GM12878 (cell line): ENCODE measurements around the gene LIN7C. TPM values are rescaled to one million over a fixed set of nuclear protein-coding genes. Genes with fewer than 3 reads are reported as not detected.

Experiments used
- ATAC-seq: fragments of 200-7000 bp; cut with Tn5 transposase; 3 replicates; pipeline ENCODE4 v1.9.1; 2020; ENCODE audit warnings: mild to moderate bottlenecking, moderate library complexity
- BruUV-seq: library from RNA; stranded (reverse); fragments of 400-500 nt; replicated peaks from 2 replicates; lab custom pipeline; 2021; lab: Mats Ljungman, UMichigan
- CTCF ChIA-PET: fragments of 300-600 bp; sonication (Branson Sonifier 250); formaldehyde crosslinking; extraction: SDS; loops from one replicate; lab custom pipeline; 2021; ENCODE audit warnings: inconsistent platforms; lab: Yijun Ruan, JAX
- POLR2A ChIA-PET: fragments of 350-600 bp; formaldehyde crosslinking; extraction: SDS; loops from one replicate; lab custom pipeline; 2021; ENCODE audit warnings: inconsistent platforms; lab: Charles Lee
- RAD21 ChIA-PET: fragments of 300-600 bp; sonication (Branson Sonifier 250); formaldehyde crosslinking; loops from one replicate; lab custom pipeline; 2023; ENCODE audit warnings: antibody characterized with exemption; ENCODE audit not compliant: unreplicated experiment; lab: Charles Lee
- SMC1A ChIA-PET: fragments of 300-600 bp; sonication (Branson Sonifier 250); formaldehyde crosslinking; loops from one replicate; lab custom pipeline; 2023; ENCODE audit not compliant: unreplicated experiment, uncharacterized antibody; lab: Charles Lee
- DNase-seq: peaks from one replicate; pipeline ENCODE4 v3.0.0-alpha.2; 2011; ENCODE audit warnings: low read depth, low spot score
- FAIRE-seq: peaks from 3 replicates; lab custom pipeline; 2011; peaks lifted over from hg19 to GRCh38; lab: Jason Lieb, UNC
- H2AFZ ChIP-seq: 2 replicates; pipeline ENCODE4 v1.6.0; 2011; ENCODE audit warnings: low read depth, low read length, control low read depth; ENCODE audit not compliant: control insufficient read depth
- H3K27ac ChIP-seq: 2 replicates; pipeline ENCODE4 v1.5.1; 2011; ENCODE audit warnings: control low read depth; ENCODE audit not compliant: control insufficient read depth, insufficient read depth
- H3K27me3 ChIP-seq, 2 experiments: replicated peaks in 1 of 2; 2 replicates each; pipeline versions ENCODE4 v1.6.0 to v1.6.1; 2011; ENCODE audit warnings: low read length in 1 of 2; ENCODE audit not compliant: control insufficient read depth in 2 of 2, insufficient read depth in 2 of 2
- H3K36me3 ChIP-seq, 2 experiments: 2 replicates each; pipeline ENCODE4 v1.5.1; 2011; ENCODE audit warnings: low read length in 1 of 2; ENCODE audit not compliant: control insufficient read depth in 2 of 2, insufficient read depth in 2 of 2
- H3K4me1 ChIP-seq: 2 replicates; pipeline ENCODE4 v1.6.1; 2011; ENCODE audit warnings: mild to moderate bottlenecking, low read length, moderate library complexity, mixed read lengths; ENCODE audit not compliant: control insufficient read depth, insufficient read depth
- H3K4me2 ChIP-seq: 2 replicates; pipeline ENCODE4 v1.6.0; 2011; ENCODE audit warnings: control low read depth; ENCODE audit not compliant: control insufficient read depth, insufficient read depth
- H3K4me3 ChIP-seq: fragments of 200-600 bp; sonication (generic); 2 replicates; pipeline ENCODE4 v1.5.1; 2016
- H3K79me2 ChIP-seq: 2 replicates; pipeline ENCODE4 v1.6.0; 2011; ENCODE audit warnings: low read length; ENCODE audit not compliant: control insufficient read depth, insufficient read depth
- H3K9ac ChIP-seq: 2 replicates; pipeline ENCODE4 v1.8.0; 2011; ENCODE audit warnings: low read length, control low read depth, mixed read lengths; ENCODE audit not compliant: control insufficient read depth, insufficient read depth
- H3K9me3 ChIP-seq: replicated peaks from 3 replicates; pipeline ENCODE4 v1.5.1; 2011; ENCODE audit warnings: mild to moderate bottlenecking, low read length; ENCODE audit not compliant: control insufficient read depth, insufficient read depth
- H4K20me1 ChIP-seq: 2 replicates; pipeline ENCODE4 v1.6.0; 2011; ENCODE audit not compliant: control insufficient read depth, insufficient read depth
- CHD2 ChIP-seq: IDR thresholded peaks from 2 replicates; pipeline ENCODE4 v1.6.1; 2011; ENCODE audit warnings: low read depth, low read length, improper control_type of control experiment, borderline replicate concordance
- GABPA ChIP-seq: IDR thresholded peaks from 2 replicates; pipeline ENCODE4 v1.6.1; 2014; ENCODE audit warnings: antibody characterized with exemption, low read depth, mild to moderate bottlenecking, inconsistent platforms
- POU2F2 ChIP-seq: IDR thresholded peaks from 3 replicates; pipeline ENCODE4 v1.6.1; 2011; ENCODE audit warnings: low read depth, mild to moderate bottlenecking, low read length, borderline replicate concordance
- RAD21 ChIP-seq: IDR thresholded peaks from 2 replicates; pipeline ENCODE4 v1.6.1; 2011; ENCODE audit warnings: mild to moderate bottlenecking, low read depth, low read length, moderate library complexity; ENCODE audit not compliant: insufficient read depth
- YY1 ChIP-seq: IDR thresholded peaks from 2 replicates; pipeline ENCODE4 v1.6.1; 2011; ENCODE audit warnings: low read depth, mild to moderate bottlenecking, low read length
- WGBS: methylation state at CpG from one replicate; pipeline ENCODE4 v1.1.6; 2016; ENCODE audit warnings: low lambda C conversion rate; ENCODE audit not compliant: insufficient replicate concordance, insufficient coverage; ENCODE audit errors: missing lambda C conversion rate; 5-methylcytosine and 5-hydroxymethylcytosine counted together
- in situ Hi-C: fragments of 300-500 bp; cut with MboI; formaldehyde crosslinking; loops from 9 replicates; pipeline ENCODE4 v1.14.3; 2018; ENCODE audit warnings: mixed read lengths
- intact Hi-C: fragments of 100-400 bp; cut with micrococcal nuclease; formaldehyde crosslinking; loops from one replicate; pipeline ENCODE4 v1.14.2; 2022; ENCODE audit not compliant: unreplicated experiment
- polyA plus RNA-seq, 11 experiments: library from polyadenylated mRNA; depleted of rRNA in 4 of 11; unstranded in 6 of 11; stranded (reverse) in 5 of 11; fragments of >200 nt; fragmentation: Nextera tagmentation in 4 of 11; fragmentation: Illumina TruSeq in 1 of 11; extraction: Ambion mirVana in 4 of 11; extraction: Trizol in 1 of 11; gene quantifications; 1 replicate in 1 of 11; 2 replicates in 10 of 11; pipeline versions ENCODE4 v1.2.1 to v1.2.3, GENCODE V29; 2011 to 2016; ENCODE audit warnings: inconsistent platforms in 2 of 11, missing spikeins in 2 of 11, low read depth in 1 of 11
- total RNA-seq, 4 experiments: library from RNA; depleted of rRNA in 3 of 4; stranded (reverse); fragments of >200 nt in 3 of 4; fragmentation: Illumina TruSeq in 1 of 4; extraction: Trizol in 1 of 4; gene quantifications; 2 replicates each; pipeline versions ENCODE4 v1.2.1 to v1.2.3, GENCODE V29; 2013 to 2021
- TF ChIP-seq, protein P1 (sequence below): IDR thresholded peaks from 2 replicates; pipeline ENCODE4 v1.6.1; 2012; ENCODE audit warnings: mild to moderate bottlenecking, low read depth, low read length
- TF ChIP-seq, protein P2 (sequence below): fragments of 450-650 bp; IDR thresholded peaks from 2 replicates; pipeline ENCODE4 v1.6.1; 2017; ENCODE audit warnings: borderline replicate concordance
- TF ChIP-seq, protein P3 (sequence below): fragments of 450-650 bp; IDR thresholded peaks from 2 replicates; pipeline ENCODE4 v1.6.1; 2016; ENCODE audit warnings: mild to moderate bottlenecking, moderate library complexity, borderline replicate concordance

Gene LIN7C
- total and polyA plus RNA-seq, 10 of the 15 experiments (the other 5 are each of a cell fraction or from before 2014, with no cell fraction given), result 6.0 to 23.7 (median 15.1) TPM

DNA sequence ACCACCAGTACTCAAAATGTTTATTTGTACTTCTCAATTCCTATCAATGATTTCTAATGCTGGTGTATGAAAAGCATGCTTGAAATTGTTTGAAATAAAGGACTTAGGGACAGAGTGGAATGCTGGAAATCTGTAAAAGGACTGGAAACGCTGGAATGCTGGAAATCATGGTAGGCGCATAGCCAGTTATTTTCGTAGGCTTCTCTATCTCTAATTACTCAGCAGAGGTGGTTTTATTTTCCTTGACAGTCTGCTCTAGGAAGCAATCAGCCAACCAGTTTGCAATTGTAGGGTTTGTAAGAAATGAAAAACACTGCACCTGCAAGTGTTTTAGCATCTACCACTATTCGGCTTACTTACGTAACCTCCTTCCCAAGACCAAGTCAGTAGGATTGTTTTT lies 788 bp downstream of the LIN7C start (continued):
- TF ChIP-seq CHD2, result no peak

DNA sequence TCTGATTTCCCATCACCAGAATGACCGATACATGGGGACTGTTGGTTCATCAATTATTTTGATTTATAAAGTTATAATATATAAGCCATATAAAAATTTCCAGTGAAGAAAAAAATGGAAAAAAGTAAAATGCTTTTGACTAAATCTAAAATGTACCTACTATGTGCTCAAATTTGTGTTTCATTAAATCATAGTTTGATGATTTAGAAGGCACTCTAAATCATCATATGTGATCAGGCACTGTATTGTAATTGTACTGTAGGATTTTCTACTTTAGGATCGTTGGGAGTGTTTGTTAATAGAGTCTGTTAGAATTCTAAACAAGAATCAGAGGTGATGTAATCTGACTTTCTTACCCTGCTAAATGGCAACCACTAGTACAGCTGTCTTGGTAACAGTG lies 2.4 kb downstream of the LIN7C start:
- DNase-seq, result no peak
- no peaks in the 10 kb centered on the region for H3K27me3 ChIP-seq
- BruUV-seq, result no TSS peak
- ChIA-PET CTCF (interaction anchor here (5.0 to 9.3 kb wide), 2 partner anchors 7 to 18 kb away, joined by 40 to 119 read pairs; no protein-coding TSS in a partner anchor), POLR2A (interaction anchor here (0.6 kb wide), 1 partner anchor 97 kb away, joined by 4 read pairs; no protein-coding TSS in a partner anchor), SMC1A (no interaction called here), RAD21 (no interaction called here)
- no peak for FAIRE-seq
- peaks cover 4% of the 10 kb centered on the region; the same call in 1 of the 2 replicates for H3K4me1 ChIP-seq
- no peaks in the 10 kb centered on the region; the same call in 2 of the 3 replicates for H3K9me3 ChIP-seq
- H3K79me2 ChIP-seq, result peaks cover 40% of the 10 kb centered on the region
- no peak overlapping the region for H3K27ac ChIP-seq
- ATAC-seq, result no peak
- in situ Hi-C loops (no loop called here), intact Hi-C loops (loop anchor here (10.0 kb wide), 1 partner anchor 1831 kb away; no protein-coding TSS in a partner anchor)
- no peak overlapping the region for H3K9ac ChIP-seq
- H3K4me2 ChIP-seq, result 0 out of 2 replicates have a peak overlapping the region, but pooled peaks have one; percentile 44
- no peak overlapping the region for H3K4me3 ChIP-seq
- H3K36me3 ChIP-seq, result peaks cover 1 to 9% of the 10 kb centered on the region in 2 experiments; a peak in 2 of 4 replicates
- no peak overlapping the region for H2AFZ ChIP-seq
- WGBS, result 83% methylated on average over 2 of the region's 2 CpGs
- TF ChIP-seq YY1 (no peak), POU2F2 (no peak), GABPA (no peak), RAD21 (no peak)
- TF ChIP-seq, protein P1, sequence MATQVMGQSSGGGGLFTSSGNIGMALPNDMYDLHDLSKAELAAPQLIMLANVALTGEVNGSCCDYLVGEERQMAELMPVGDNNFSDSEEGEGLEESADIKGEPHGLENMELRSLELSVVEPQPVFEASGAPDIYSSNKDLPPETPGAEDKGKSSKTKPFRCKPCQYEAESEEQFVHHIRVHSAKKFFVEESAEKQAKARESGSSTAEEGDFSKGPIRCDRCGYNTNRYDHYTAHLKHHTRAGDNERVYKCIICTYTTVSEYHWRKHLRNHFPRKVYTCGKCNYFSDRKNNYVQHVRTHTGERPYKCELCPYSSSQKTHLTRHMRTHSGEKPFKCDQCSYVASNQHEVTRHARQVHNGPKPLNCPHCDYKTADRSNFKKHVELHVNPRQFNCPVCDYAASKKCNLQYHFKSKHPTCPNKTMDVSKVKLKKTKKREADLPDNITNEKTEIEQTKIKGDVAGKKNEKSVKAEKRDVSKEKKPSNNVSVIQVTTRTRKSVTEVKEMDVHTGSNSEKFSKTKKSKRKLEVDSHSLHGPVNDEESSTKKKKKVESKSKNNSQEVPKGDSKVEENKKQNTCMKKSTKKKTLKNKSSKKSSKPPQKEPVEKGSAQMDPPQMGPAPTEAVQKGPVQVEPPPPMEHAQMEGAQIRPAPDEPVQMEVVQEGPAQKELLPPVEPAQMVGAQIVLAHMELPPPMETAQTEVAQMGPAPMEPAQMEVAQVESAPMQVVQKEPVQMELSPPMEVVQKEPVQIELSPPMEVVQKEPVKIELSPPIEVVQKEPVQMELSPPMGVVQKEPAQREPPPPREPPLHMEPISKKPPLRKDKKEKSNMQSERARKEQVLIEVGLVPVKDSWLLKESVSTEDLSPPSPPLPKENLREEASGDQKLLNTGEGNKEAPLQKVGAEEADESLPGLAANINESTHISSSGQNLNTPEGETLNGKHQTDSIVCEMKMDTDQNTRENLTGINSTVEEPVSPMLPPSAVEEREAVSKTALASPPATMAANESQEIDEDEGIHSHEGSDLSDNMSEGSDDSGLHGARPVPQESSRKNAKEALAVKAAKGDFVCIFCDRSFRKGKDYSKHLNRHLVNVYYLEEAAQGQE, result no peak
- TF ChIP-seq, protein P2, sequence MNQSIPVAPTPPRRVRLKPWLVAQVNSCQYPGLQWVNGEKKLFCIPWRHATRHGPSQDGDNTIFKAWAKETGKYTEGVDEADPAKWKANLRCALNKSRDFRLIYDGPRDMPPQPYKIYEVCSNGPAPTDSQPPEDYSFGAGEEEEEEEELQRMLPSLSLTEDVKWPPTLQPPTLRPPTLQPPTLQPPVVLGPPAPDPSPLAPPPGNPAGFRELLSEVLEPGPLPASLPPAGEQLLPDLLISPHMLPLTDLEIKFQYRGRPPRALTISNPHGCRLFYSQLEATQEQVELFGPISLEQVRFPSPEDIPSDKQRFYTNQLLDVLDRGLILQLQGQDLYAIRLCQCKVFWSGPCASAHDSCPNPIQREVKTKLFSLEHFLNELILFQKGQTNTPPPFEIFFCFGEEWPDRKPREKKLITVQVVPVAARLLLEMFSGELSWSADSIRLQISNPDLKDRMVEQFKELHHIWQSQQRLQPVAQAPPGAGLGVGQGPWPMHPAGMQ, result no peak
- TF ChIP-seq, protein P3, sequence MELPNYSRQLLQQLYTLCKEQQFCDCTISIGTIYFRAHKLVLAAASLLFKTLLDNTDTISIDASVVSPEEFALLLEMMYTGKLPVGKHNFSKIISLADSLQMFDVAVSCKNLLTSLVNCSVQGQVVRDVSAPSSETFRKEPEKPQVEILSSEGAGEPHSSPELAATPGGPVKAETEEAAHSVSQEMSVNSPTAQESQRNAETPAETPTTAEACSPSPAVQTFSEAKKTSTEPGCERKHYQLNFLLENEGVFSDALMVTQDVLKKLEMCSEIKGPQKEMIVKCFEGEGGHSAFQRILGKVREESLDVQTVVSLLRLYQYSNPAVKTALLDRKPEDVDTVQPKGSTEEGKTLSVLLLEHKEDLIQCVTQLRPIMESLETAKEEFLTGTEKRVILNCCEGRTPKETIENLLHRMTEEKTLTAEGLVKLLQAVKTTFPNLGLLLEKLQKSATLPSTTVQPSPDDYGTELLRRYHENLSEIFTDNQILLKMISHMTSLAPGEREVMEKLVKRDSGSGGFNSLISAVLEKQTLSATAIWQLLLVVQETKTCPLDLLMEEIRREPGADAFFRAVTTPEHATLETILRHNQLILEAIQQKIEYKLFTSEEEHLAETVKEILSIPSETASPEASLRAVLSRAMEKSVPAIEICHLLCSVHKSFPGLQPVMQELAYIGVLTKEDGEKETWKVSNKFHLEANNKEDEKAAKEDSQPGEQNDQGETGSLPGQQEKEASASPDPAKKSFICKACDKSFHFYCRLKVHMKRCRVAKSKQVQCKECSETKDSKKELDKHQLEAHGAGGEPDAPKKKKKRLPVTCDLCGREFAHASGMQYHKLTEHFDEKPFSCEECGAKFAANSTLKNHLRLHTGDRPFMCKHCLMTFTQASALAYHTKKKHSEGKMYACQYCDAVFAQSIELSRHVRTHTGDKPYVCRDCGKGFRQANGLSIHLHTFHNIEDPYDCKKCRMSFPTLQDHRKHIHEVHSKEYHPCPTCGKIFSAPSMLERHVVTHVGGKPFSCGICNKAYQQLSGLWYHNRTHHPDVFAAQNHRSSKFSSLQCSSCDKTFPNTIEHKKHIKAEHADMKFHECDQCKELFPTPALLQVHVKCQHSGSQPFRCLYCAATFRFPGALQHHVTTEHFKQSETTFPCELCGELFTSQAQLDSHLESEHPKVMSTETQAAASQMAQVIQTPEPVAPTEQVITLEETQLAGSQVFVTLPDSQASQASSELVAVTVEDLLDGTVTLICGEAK, result no peak
- H4K20me1 ChIP-seq, result no peaks in the 10 kb centered on the region
